SK-N-SH treated with all-trans-retinoic acid at 6 μM for 48 hours (cell line): ENCODE data around the gene CUL2.
"Not testable (repeated sequence)": the region's sequence is repeated elsewhere in the genome, so short reads cannot be mapped to it uniquely, and the experiment has no call there.

Source experiments
- ATAC-seq: fragments of 200-7000 bp; cut with Tn5 transposase; 3 replicates; pipeline ENCODE4 v1.9.1; 2020; ENCODE audit warnings: mild to moderate bottlenecking, moderate library complexity
- ARNTL ChIP-seq: fragments of 450-650 bp; formaldehyde crosslinking; IDR thresholded peaks from 2 replicates; pipeline ENCODE4 v1.5.0; 2020; ENCODE audit warnings: low read depth, mild to moderate bottlenecking, moderate library complexity, borderline replicate concordance
- BACH2 ChIP-seq: fragments of 250-450 bp; sonication (Bioruptor Pico); IDR thresholded peaks from 2 replicates; pipeline ENCODE4 v1.9.0; 2021; ENCODE audit warnings: mild to moderate bottlenecking, borderline replicate concordance
- ESRRG ChIP-seq: fragments of 250-450 bp; sonication (Bioruptor Pico); IDR thresholded peaks from 2 replicates; pipeline ENCODE4 v1.6.1; 2021; ENCODE audit warnings: mild to moderate bottlenecking
- ISL1 ChIP-seq: fragments of 250-450 bp; sonication (Bioruptor Pico); IDR thresholded peaks from 2 replicates; pipeline ENCODE4 v2.1.2; 2022; ENCODE audit warnings: mild to moderate bottlenecking, moderate library complexity
- OSR1 ChIP-seq: fragments of 250-450 bp; sonication (Bioruptor Pico); IDR thresholded peaks from 2 replicates; pipeline ENCODE4 v1.8.0; 2022; ENCODE audit warnings: moderate library complexity, mild to moderate bottlenecking, inconsistent platforms
- PPARA ChIP-seq: fragments of 250-450 bp; sonication (Bioruptor Pico); IDR thresholded peaks from 2 replicates; pipeline ENCODE4 v1.5.0; 2020; ENCODE audit warnings: mild to moderate bottlenecking, borderline replicate concordance
- RARB ChIP-seq: fragments of 250-450 bp; sonication (Bioruptor Pico); IDR thresholded peaks from 2 replicates; pipeline ENCODE4 v1.8.0; 2021; ENCODE audit warnings: mild to moderate bottlenecking, moderate library complexity
- SNAI2 ChIP-seq: fragments of 250-450 bp; sonication (Bioruptor Pico); IDR thresholded peaks from 2 replicates; pipeline ENCODE4 v1.5.0; 2020; ENCODE audit warnings: mild to moderate bottlenecking, moderate library complexity
- TCF4 ChIP-seq: fragments of 250-450 bp; sonication (Bioruptor Pico); IDR thresholded peaks from 2 replicates; pipeline ENCODE4 v1.8.0; 2021; ENCODE audit warnings: mild to moderate bottlenecking, moderate library complexity, borderline replicate concordance
- TOX ChIP-seq: fragments of 250-450 bp; sonication (Bioruptor Pico); IDR thresholded peaks from 2 replicates; pipeline ENCODE4 v1.8.0; 2021; ENCODE audit warnings: mild to moderate bottlenecking, moderate library complexity, borderline replicate concordance
- ZC3H10 ChIP-seq: fragments of 250-450 bp; sonication (Bioruptor Pico); IDR thresholded peaks from 2 replicates; pipeline ENCODE4 v1.5.1; 2021; ENCODE audit warnings: mild to moderate bottlenecking, moderate library complexity
- ZFP3 ChIP-seq: fragments of 250-450 bp; sonication (Bioruptor Pico); IDR thresholded peaks from 2 replicates; pipeline ENCODE4 v1.5.0; 2020; ENCODE audit warnings: mild to moderate bottlenecking, moderate library complexity
- ZNF70 ChIP-seq: fragments of 450-650 bp; formaldehyde crosslinking; IDR thresholded peaks from 2 replicates; pipeline ENCODE4 v1.5.0; 2020; ENCODE audit warnings: mild to moderate bottlenecking, moderate library complexity
- ZNF8 ChIP-seq: fragments of 450-650 bp; formaldehyde crosslinking; IDR thresholded peaks from 2 replicates; pipeline ENCODE4 v1.5.0; 2020; ENCODE audit warnings: mild to moderate bottlenecking, moderate library complexity
- TF ChIP-seq, protein P1 (sequence below): fragments of 250-450 bp; sonication (Bioruptor Pico); IDR thresholded peaks from 2 replicates; pipeline ENCODE4 v1.8.0; 2020; ENCODE audit warnings: mild to moderate bottlenecking, moderate library complexity, borderline replicate concordance
- TF ChIP-seq, protein P2 (sequence below): fragments of 250-450 bp; sonication (Bioruptor Pico); IDR thresholded peaks from 2 replicates; pipeline ENCODE4 v1.5.0; 2020; ENCODE audit warnings: mild to moderate bottlenecking, moderate library complexity
- TF ChIP-seq, protein P3 (sequence below): fragments of 250-450 bp; sonication (Bioruptor Pico); IDR thresholded peaks from 2 replicates; pipeline ENCODE4 v1.5.1; 2020; ENCODE audit warnings: low read depth, mild to moderate bottlenecking, moderate library complexity

The CUL2 gene

DNA sequence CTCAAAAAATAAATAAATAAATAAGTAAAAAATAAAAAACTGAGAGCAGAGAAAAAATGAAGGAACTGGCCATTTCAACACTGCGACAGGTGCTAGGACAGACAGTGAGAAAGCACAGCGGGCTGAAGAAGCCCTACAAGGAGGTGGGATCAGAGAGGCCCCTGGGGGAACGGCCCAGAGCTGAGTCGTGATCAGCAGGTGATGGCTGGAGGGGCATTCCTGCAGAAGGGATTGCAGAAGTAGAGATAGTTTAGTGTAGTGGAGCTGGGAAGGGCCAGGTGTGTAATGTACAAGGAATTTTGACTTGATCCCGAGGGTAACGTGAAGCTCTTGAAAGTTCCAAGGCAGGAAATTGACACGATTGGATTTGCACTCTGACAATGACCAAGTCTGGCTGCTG, 112.1 kb downstream of the CUL2 start:
- ATAC-seq, result no peak
- TF ChIP-seq SNAI2 (CRISPR knock-in tag) (no peak), ISL1 (CRISPR knock-in tag) (no peak), ESRRG (CRISPR knock-in tag) (no peak), BACH2 (CRISPR knock-in tag) (no peak), ARNTL (CRISPR knock-in tag) (no peak), OSR1 (CRISPR knock-in tag) (no peak), ZC3H10 (CRISPR knock-in tag) (no peak), ZNF8 (CRISPR knock-in tag) (no peak), PPARA (CRISPR knock-in tag) (no peak), ZNF70 (no peak), RARB (CRISPR knock-in tag) (no peak), ZFP3 (no peak), TOX (CRISPR knock-in tag) (no peak), TCF4 (CRISPR knock-in tag) (no peak)
- TF ChIP-seq, protein P1, sequence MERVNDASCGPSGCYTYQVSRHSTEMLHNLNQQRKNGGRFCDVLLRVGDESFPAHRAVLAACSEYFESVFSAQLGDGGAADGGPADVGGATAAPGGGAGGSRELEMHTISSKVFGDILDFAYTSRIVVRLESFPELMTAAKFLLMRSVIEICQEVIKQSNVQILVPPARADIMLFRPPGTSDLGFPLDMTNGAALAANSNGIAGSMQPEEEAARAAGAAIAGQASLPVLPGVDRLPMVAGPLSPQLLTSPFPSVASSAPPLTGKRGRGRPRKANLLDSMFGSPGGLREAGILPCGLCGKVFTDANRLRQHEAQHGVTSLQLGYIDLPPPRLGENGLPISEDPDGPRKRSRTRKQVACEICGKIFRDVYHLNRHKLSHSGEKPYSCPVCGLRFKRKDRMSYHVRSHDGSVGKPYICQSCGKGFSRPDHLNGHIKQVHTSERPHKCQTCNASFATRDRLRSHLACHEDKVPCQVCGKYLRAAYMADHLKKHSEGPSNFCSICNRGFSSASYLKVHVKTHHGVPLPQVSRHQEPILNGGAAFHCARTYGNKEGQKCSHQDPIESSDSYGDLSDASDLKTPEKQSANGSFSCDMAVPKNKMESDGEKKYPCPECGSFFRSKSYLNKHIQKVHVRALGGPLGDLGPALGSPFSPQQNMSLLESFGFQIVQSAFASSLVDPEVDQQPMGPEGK (CRISPR knock-in tag), result no peak
- TF ChIP-seq, protein P2, sequence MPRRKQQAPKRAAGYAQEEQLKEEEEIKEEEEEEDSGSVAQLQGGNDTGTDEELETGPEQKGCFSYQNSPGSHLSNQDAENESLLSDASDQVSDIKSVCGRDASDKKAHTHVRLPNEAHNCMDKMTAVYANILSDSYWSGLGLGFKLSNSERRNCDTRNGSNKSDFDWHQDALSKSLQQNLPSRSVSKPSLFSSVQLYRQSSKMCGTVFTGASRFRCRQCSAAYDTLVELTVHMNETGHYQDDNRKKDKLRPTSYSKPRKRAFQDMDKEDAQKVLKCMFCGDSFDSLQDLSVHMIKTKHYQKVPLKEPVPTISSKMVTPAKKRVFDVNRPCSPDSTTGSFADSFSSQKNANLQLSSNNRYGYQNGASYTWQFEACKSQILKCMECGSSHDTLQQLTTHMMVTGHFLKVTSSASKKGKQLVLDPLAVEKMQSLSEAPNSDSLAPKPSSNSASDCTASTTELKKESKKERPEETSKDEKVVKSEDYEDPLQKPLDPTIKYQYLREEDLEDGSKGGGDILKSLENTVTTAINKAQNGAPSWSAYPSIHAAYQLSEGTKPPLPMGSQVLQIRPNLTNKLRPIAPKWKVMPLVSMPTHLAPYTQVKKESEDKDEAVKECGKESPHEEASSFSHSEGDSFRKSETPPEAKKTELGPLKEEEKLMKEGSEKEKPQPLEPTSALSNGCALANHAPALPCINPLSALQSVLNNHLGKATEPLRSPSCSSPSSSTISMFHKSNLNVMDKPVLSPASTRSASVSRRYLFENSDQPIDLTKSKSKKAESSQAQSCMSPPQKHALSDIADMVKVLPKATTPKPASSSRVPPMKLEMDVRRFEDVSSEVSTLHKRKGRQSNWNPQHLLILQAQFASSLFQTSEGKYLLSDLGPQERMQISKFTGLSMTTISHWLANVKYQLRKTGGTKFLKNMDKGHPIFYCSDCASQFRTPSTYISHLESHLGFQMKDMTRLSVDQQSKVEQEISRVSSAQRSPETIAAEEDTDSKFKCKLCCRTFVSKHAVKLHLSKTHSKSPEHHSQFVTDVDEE (CRISPR knock-in tag), result no peak
- TF ChIP-seq, protein P3, sequence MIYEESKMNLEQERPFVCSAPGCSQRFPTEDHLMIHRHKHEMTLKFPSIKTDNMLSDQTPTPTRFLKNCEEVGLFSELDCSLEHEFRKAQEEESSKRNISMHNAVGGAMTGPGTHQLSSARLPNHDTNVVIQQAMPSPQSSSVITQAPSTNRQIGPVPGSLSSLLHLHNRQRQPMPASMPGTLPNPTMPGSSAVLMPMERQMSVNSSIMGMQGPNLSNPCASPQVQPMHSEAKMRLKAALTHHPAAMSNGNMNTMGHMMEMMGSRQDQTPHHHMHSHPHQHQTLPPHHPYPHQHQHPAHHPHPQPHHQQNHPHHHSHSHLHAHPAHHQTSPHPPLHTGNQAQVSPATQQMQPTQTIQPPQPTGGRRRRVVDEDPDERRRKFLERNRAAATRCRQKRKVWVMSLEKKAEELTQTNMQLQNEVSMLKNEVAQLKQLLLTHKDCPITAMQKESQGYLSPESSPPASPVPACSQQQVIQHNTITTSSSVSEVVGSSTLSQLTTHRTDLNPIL, result no peak

DNA sequence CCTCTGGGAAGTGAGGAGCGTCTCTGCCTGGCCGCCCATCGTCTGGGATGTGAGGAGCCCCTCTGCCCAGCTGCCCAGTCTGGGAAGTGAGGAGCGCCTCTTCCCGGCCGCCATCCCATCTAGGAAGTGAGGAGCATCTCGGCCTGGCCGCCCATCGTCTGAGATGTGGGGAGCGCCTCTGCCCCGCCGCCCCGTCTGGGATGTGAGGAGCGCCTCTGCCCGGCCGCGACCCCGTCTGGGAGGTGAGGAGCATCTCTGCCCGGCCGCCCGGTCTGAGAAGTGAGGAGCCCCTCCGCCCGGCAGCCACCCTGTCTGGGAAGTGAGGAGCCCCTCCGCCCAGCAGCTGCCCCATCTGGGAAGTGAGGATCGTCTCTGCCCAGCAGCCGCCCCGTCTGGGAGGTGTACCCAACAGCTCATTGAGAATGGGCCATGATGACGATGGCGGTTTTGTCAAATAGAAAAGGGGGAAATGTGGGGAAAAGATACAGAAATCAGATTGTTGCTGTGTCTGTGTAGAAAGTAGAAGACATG, 113.7 kb downstream of the CUL2 start:
- ATAC-seq, result not testable (repeated sequence)

DNA sequence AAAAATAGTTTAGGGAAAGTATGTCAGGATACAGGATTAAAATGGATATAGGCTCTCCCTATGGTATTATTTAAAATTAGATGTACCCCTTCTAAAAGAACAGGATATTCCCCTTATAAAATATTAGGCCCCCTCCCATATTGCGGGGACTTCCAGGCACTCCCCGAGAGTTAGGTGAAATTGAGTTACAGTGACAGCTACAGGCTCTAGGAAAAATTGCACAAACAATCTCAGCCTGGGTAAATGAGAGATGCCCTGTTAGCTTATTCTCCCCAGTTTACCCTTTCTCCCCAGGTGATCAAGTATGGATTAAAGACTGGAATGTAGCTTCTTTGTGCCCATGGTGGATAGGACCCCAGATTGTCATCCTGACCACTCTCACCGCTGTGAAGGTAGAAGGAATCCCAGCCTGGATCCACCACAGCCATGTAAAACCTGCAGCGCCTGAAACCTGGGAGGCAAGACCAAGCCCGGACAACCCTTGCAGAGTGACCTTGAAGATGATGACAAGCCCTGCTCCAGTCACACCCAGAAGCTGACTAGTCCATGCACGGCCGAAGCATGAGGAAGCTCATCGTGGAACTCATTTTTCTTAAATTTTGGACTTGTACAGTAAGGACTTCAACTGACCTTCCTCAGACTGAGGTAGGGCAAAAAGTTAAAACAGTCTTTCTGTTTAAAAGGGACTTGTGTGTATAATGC, 115.6 kb downstream of the CUL2 start:
- not testable (repeated sequence) for ATAC-seq

DNA sequence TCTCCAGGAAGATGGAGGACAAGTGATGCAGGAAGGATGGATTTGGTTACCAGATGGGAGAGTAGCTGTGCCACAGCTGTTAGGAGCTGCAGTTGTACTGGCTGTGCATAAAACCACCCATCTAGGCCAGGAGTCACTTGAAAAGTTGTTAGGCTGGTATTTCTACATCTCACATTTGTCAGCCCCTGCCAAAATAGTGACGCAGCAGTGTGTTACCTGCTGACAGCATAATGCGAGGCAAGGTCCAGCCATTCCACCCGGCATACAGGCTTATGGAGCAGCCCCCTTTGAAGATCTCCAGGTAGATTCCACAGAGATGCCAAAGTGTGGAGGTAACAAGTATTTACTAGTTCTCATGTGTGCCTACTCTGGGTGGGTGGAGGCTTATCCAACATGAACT, 116.4 kb downstream of the CUL2 start:
- not testable (repeated sequence) for ATAC-seq

DNA sequence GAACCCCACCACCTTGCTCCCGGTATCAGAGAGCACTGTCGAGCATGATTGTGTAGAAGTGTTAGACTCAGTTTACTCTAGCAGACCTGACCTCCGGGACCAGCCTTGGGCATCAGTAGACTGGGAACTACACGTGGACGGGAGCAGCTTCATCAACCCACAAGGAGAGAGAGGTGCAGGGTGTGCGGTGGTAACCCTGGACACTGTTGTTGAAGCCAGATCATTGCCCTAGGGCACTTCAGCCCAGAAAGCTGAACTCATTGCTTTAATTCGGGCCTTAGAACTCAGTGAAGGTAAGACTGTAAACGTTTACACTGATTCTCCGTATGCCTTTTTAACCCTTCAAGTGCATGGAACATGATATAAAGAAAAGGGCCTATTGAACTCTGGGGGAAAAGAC, 117.0 kb downstream of the CUL2 start:
- ATAC-seq, result not testable (repeated sequence)

DNA sequence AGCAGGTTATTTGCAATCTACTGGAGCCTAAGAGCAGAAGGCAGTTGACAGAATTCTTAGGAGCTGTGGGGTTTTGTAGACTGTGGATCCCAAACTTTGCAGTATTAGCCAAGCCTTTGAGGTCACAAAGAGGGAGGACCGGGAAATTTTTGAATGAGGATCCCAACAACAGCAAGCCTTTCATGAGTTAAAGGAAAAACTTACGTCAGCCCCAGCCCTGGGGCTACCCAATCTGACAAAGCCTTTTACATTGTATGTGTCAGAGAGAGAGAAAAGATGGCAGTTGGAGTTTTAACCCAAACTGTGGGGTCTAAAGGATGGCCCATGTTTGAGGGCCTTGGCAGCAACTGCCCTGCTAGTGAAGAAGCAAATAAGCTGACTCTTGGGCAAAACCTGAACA, 117.5 kb downstream of the CUL2 start:
- not testable (repeated sequence) for ATAC-seq

DNA sequence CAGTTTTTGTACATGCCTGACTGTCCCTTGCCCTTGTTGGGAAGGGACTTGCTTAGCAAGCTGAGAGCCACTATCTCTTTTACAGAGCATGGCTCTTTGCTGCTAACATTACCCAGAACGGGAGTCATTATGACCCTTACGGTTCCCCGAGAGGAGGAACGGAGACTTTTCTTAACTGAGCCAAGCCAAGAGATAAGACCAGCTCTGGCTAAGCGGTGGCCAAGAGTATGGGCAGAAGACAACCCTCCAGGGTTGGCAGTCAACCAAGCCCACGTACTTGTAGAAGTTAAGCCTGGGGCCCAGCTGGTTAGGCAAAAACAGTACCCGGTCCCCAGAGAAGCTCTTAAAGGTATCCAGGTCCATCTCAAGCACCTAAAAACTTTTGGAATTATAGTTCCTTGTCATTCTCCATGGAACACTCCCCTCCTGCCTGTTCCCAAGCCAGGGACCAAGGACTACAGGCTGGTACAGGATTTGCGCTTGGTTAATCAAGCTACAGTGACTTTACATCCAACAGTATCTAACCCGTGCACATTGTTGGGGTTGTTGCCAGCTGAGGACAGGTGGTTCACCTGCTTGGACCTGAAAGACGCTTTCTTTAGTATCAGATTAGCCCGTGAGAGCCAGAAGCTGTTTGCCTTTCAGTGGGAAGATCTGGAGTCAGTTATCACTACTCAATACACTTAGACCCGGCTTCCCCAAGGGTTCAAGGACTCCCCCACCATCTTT, 118.4 kb downstream of the CUL2 start:
- ATAC-seq, result not testable (repeated sequence)
